GM12874 (cell line): ENCODE results near the gene KCNN2.

ENCODE experiments used
- CTCF ChIP-seq: IDR thresholded peaks from 2 replicates; pipeline ENCODE4 v1.5.1; 2011; ENCODE audit warnings: low read depth, mild to moderate bottlenecking, control low read depth, low read length, moderate library complexity; ENCODE audit not compliant: insufficient read depth

KCNN2 gene

GRCh38 chr5:114387433-114387832, 25.6 kb downstream of the KCNN2 start:
- TF ChIP-seq CTCF = no peak

- TF ChIP-seq CTCF = no peak
Observed at GRCh38 chr5:114390431-114390830, 28.6 kb downstream of the KCNN2 start.

GRCh38 chr5:114391321-114391720, 29.5 kb downstream of the KCNN2 start:
- TF ChIP-seq CTCF = no peak

- no peak for TF ChIP-seq CTCF
Observed at GRCh38 chr5:114393159-114393558, 31.3 kb downstream of the KCNN2 start.

- TF ChIP-seq CTCF = no peak
Observed at GRCh38 chr5:114402206-114402605, 40.3 kb downstream of the KCNN2 start.

GRCh38 chr5:114407783-114408182, 45.9 kb downstream of the KCNN2 start:
- no peak for TF ChIP-seq CTCF

GRCh38 chr5:114408847-114409246, 47.0 kb downstream of the KCNN2 start:
- no peak for TF ChIP-seq CTCF
